Skin of body (tissue), 2 donors: ENCODE data around the gene TTLL4. TPM values are rescaled to one million over a fixed set of nuclear protein-coding genes. Genes with fewer than 3 reads are reported as not detected.
"Not testable (repeated sequence)": the region's sequence is repeated elsewhere in the genome, so short reads cannot be mapped to it uniquely, and the experiment has no call there.

ENCODE experiments used
- DNase-seq: peaks from one replicate; lab custom pipeline; 2025; lab: John Stamatoyannopoulos, UW
- total RNA-seq: library from RNA; depleted of rRNA; stranded (reverse); fragments of >200 nt; gene quantifications from one replicate; pipeline ENCODE4 v1.2.3, GENCODE V29; 2014

The TTLL4 gene
- total RNA-seq, 1 donor from 2014 or later: 20.6 TPM

- no peak for DNase-seq
These were observed 32.4 kb downstream of the TTLL4 start for GRCh38 chr2:218743068-218743467.

GRCh38 chr2:218744615-218745014, 34.0 kb downstream of the TTLL4 start:
- DNase-seq: no peak

DNA sequence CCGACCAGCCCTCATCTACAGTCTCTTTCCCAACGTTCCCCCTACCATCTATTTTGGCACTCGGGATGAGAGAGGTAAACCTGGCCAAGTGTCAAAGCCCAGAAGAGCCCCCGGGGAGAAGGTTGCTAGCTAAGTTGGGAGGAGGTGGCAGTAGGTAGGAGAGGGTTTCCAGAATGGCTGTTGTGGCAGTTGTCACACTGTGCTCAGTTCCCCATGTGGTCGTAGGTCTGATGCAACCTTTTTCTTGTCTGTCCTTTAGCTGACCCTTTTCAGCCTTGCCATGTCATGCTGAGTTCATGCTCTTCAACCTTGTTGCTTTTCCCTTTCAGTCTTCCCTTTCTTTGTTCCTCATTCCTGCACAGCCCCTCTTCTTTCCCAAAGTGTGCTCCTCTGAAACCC, 34.5 kb downstream of the TTLL4 start:
- DNase-seq: no peak

DNA sequence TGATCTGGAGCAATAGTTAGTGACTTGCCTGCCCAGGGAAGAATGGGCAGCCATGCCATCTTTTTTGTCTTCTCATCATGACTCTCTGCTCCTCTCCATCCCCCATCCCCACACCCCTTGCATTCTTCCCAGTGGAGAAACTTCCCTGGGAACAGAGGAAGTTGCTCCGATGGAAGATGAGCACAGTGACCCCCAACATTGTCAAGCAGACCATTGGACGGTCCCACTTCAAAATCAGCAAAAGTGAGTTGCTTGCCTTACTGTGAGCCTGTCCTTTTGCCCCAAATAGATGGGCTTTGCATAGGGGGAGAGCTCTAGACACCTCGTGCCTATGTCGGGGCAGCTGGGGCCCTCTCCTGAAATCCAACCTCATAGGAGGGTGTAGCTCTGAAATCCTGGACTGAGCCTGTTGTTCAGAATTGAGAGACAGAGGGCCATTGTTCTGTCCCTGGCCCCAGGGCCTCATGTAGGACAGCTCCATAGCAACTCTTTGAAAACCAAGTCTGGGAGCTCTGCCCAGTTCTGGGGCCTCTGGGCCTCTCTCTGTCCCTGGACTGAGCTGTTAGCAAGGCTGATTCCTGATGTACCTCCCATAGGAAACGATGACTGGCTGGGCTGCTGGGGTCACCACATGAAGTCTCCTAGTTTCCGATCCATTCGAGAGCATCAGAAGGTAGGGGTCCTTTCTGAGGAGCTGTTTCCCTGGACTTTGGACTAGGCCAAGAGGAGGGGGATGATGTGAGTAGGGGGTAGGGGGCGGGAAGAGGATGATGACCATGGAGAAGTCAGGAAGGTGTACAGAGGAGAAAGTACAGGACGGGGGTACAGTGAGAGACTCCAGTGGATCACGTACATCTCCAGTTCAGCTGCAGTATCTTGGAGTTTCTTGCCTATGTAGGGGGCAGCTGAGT, 35.2 kb downstream of the TTLL4 start:
- peak; percentile 23 for DNase-seq

GRCh38 chr2:218746470-218746795, 35.8 kb downstream of the TTLL4 start:
- no peak for DNase-seq

DNA sequence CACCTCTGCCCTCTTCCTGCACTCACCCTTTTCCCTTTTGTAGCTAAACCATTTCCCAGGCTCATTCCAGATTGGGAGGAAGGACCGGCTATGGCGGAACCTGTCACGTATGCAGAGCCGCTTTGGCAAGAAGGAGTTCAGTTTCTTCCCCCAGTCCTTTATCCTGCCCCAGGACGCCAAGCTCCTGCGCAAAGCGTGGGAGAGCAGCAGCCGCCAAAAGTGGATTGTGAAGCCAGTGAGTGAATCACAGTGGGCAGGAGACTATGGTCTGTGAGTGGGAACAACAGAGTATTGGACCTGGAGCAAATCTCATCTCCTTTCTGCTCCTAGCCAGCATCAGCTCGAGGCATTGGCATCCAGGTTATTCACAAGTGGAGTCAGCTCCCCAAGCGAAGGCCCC, 36.3 kb downstream of the TTLL4 start:
- DNase-seq: no peak

- DNase-seq: no peak
These were observed 38.3 kb downstream of the TTLL4 start for GRCh38 chr2:218748741-218749441.

- no peak for DNase-seq
These were observed 43.6 kb downstream of the TTLL4 start for GRCh38 chr2:218754201-218754600.

DNA sequence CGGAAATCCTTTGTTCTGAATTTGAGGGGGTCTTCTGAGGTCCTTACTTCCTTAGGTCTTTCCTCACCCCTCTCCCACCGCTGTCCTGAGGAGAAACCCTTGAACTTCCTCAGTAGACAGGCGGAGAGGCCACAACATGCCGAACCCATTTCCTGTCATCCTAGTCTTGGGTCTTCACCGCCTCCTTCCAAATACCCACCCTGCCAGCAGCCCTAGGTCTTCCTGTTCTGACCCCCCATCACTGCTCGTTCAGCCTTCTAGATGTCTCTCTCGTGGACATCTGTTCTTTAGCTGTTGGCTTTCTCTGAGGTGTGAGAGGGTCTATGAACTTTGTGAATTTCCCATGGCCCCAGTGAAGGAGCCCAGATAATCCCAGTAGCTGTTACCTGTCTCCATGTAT, 44.1 kb downstream of the TTLL4 start:
- DNase-seq: no peak

- no peak for DNase-seq
These were observed 44.5 kb downstream of the TTLL4 start for GRCh38 chr2:218755198-218755566.

GRCh38 chr2:218755567-218756404, 45.2 kb downstream of the TTLL4 start:
- DNase-seq: no peak

DNA sequence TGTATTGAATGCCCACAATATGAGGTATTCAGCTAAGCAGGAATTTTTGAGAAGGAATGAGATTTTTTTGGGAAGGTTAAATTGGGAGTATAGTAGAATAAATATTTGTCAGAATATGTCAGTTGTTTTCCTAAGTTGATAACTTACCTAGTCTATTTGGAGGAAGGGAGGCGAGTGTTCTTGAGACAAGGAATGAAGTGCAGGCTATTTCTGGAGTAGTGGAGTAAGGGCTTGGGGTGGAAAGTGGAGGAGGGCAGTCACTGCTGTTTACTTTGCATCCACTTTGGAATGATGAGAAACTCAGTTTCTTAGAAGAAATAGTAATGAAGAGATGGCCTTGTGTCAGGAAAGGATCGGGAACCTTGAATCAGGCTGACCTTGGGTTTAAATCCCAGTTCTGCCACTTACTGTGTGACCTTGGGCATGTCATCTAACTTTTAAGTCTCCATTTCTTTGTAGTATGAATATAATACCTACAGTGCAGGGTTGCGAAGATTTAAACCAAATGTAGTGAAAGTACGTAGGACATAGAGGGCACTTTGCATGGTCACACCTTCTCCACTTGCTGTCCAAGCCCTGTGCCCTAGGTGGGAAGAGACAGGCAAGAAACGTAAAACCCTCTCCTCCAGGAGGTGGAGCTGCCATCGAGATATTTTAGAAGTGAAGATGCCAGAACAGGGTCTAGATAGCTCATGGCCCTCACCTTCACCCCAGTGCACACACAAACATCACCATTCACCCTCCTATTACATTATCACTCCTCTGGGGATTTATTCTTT, 46.2 kb downstream of the TTLL4 start:
- DNase-seq: no peak

GRCh38 chr2:218761795-218762194, 51.2 kb downstream of the TTLL4 start:
- no peak for DNase-seq

- not testable (repeated sequence) for DNase-seq
These were observed 62.1 kb downstream of the TTLL4 start for GRCh38 chr2:218772759-218773158.

- no peak for DNase-seq
These were observed 63.2 kb downstream of the TTLL4 start for GRCh38 chr2:218773881-218774280.

- no peak for DNase-seq
These were observed 65.9 kb downstream of the TTLL4 start for GRCh38 chr2:218776488-218776887.

DNA sequence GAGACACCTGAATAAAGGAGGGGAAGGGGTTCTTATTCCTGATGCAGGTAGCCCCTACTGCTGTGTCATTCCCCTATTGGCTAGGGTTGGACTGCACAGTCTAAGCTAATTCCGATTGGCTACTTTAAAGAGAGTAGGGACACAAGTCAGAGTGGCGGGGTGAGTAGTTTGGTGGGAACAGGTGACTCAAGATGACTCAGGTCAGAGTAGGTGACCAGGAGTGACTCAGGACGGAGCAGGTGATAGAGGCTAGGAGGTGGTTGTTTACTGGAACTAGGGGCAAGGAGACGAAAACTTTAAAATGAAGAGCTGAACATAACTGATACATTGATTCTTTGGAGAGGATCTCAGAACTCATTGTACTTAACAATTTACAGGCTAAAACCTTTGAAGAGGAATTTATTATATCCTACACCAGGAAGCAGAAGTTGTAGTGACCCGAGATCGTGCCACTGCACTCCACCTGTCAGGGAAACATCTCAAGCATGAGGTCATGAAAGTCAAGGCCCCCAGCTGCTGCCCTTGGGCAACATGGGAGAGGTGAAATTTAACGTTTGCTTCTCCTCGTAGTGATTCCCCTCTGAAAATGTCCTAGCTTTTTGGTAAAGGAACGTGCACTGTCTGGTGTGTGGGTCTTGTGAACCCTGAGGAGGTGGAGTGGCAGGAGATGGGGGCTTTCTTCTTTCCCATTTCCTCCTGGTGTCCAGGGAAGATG, 66.8 kb downstream of the TTLL4 start:
- no peak for DNase-seq

- DNase-seq: no peak
These were observed 69.4 kb downstream of the TTLL4 start for GRCh38 chr2:218780046-218780445.

DNA sequence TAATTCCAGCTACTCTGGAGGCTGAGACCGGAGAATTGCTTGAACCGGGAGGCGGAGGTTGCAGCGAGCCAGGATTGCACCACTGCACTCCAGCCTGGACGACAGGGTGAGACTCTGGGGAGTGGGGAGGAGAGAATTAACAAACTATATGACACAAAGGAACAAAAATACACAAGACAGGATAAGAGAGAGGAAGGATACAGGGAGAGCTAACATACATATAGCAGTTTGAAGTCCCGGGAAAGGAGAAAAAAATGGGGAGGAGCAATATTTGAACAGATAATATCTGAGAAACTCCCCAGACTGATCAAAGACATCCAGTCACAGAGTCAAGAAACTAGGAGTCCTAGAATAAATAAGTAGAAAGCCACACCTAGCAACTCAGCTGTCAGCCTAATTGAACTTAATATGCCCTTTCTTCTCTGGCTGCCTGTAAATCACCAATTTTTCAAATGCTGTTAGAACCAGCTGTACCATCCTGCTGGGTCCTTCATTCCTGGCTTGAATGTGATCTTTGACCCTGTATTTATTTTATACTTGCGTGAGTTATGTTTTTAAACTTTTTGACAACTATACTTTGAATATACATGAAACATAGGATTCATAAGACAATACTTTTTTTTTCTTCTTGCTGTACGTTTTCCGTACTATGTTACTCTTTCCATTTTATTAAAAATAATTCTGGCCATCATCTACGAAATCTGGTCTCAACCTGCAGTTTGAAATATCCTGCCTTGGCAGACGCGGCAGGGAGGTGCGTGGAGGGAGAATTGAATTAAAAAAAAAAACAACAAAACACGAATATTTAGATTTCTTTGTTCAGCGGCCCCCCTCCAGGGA, 70.4 kb downstream of the TTLL4 start:
- peak; percentile 6 for DNase-seq
